HL-60 (cell line): ENCODE measurements around the gene NECTIN2.

Experiments
- DNase-seq, 2 experiments: peaks; one replicate each; pipeline ENCODE4 v3.0.0-alpha.2; 2010 to 2020; ENCODE audit warnings: low read depth in 1 of 2, low spot score in 1 of 2
- H3K27ac ChIP-seq: fragments of 250-450 bp; sonication (Bioruptor Pico); replicated peaks from 2 replicates; pipeline ENCODE4 v1.5.1; 2020; ENCODE audit warnings: mild to moderate bottlenecking, moderate library complexity
- H3K27me3 ChIP-seq: fragments of 250-450 bp; sonication (Bioruptor Pico); 2 replicates; pipeline ENCODE4 v1.5.1; 2021; ENCODE audit warnings: mild to moderate bottlenecking, moderate library complexity; ENCODE audit not compliant: insufficient read depth, poor library complexity, severe bottlenecking
- H3K4me3 ChIP-seq: replicated peaks from 2 replicates; pipeline ENCODE4 v1.5.1; 2011; ENCODE audit warnings: mild to moderate bottlenecking, control low read depth, low read length; ENCODE audit not compliant: insufficient read depth
- CTCF ChIP-seq: IDR thresholded peaks from one replicate; pipeline ENCODE4 v1.5.1; 2011; ENCODE audit warnings: low read length, control low read depth, inconsistent platforms; ENCODE audit not compliant: insufficient read depth
- GABPA ChIP-seq: IDR thresholded peaks from 2 replicates; pipeline ENCODE4 v1.6.1; 2012; ENCODE audit warnings: low read depth
- POLR2AphosphoS5 ChIP-seq: IDR thresholded peaks from 2 replicates; pipeline ENCODE4 v1.6.1; 2012; ENCODE audit warnings: low read depth
- REST ChIP-seq: IDR thresholded peaks from 2 replicates; pipeline ENCODE4 v1.6.1; 2012; ENCODE audit warnings: low read depth; ENCODE audit not compliant: insufficient replicate concordance
- SPI1 ChIP-seq: IDR thresholded peaks from 2 replicates; pipeline ENCODE4 v1.6.1; 2012; ENCODE audit warnings: low read depth, mild to moderate bottlenecking, borderline replicate concordance

The NECTIN2 gene

DNA sequence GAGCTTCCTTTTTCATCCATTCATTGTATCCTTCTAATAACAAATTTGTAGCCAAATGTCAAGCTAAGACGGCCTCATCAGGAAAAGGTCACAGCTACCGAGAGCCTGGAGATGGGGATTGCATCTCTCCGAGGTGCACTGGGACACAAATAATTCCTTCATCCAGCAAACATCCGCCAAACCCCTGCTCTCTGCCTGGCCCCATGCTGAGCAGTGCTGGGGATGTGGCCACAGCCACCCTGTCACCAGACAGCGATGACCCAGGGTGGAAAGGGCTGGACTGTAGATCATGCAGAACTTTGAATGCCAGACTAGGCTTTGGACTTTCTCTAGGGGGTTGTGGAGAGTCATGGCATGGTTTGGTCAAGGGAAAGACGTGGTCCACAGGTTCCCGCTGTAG lies 46.8 kb downstream of the NECTIN2 start:
- Histone ChIP-seq H3K27ac (no peak overlapping the region; the same call in 1 of the 2 replicates), H3K4me3 (no peak overlapping the region), H3K27me3 (no peaks in the 10 kb centered on the region)
- no peak for DNase-seq
- no peak for TF ChIP-seq GABPA
- no peak for TF ChIP-seq SPI1
- TF ChIP-seq POLR2AphosphoS5, result no peak
- no peak for TF ChIP-seq REST
- TF ChIP-seq CTCF, result no peak

- Histone ChIP-seq H3K27me3 (no peaks in the 10 kb centered on the region), H3K27ac (no peak overlapping the region), H3K4me3 (no peak overlapping the region)
- no peak for DNase-seq
- TF ChIP-seq POLR2AphosphoS5, result no peak
- no peak for TF ChIP-seq GABPA
- TF ChIP-seq CTCF, result no peak
- no peak for TF ChIP-seq SPI1
- no peak for TF ChIP-seq REST
Observed at GRCh38 chr19:44893332-44894051, 47.4 kb downstream of the NECTIN2 start.

DNA sequence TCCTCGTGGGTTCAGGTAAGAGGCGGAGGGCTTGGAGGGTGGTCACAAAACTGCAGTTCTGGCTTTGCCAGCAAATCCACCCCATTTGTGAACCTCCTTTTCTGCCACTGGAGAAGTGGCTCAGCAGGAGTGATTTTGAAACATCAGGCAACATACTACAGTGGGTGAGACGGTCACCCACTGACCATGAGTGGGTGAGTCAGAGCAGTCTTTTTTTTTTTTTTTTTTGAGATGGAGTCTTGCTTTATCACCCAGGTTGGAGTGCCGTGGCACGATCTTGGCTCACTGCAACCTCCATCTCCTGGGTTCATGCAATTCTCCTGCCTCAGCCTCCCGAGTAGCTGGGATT lies 47.9 kb downstream of the NECTIN2 start:
- no peak for DNase-seq
- Histone ChIP-seq H3K27ac (no peak overlapping the region), H3K4me3 (no peak overlapping the region), H3K27me3 (no peaks in the 10 kb centered on the region)
- TF ChIP-seq SPI1 (no peak), REST (no peak), CTCF (no peak), POLR2AphosphoS5 (no peak), GABPA (no peak)
